Choroid plexus epithelial cell (primary cell): ENCODE data around the gene MRTFA.

Source experiments
- DNase-seq: peaks from one replicate; pipeline ENCODE4 v3.0.0-alpha.2; 2010; ENCODE audit warnings: low read depth
- H3K4me3 ChIP-seq: 2 replicates; pipeline ENCODE4 v1.5.1; 2011; ENCODE audit warnings: low read depth, mild to moderate bottlenecking, control low read depth, low read length, moderate library complexity
- TF ChIP-seq, protein P1 (sequence below): conservative IDR thresholded peaks from 2 replicates; pipeline ENCODE4 v1.5.1; 2011; ENCODE audit warnings: low read depth, mild to moderate bottlenecking, control low read depth, inconsistent platforms, low read length, moderate library complexity

MRTFA gene

DNA sequence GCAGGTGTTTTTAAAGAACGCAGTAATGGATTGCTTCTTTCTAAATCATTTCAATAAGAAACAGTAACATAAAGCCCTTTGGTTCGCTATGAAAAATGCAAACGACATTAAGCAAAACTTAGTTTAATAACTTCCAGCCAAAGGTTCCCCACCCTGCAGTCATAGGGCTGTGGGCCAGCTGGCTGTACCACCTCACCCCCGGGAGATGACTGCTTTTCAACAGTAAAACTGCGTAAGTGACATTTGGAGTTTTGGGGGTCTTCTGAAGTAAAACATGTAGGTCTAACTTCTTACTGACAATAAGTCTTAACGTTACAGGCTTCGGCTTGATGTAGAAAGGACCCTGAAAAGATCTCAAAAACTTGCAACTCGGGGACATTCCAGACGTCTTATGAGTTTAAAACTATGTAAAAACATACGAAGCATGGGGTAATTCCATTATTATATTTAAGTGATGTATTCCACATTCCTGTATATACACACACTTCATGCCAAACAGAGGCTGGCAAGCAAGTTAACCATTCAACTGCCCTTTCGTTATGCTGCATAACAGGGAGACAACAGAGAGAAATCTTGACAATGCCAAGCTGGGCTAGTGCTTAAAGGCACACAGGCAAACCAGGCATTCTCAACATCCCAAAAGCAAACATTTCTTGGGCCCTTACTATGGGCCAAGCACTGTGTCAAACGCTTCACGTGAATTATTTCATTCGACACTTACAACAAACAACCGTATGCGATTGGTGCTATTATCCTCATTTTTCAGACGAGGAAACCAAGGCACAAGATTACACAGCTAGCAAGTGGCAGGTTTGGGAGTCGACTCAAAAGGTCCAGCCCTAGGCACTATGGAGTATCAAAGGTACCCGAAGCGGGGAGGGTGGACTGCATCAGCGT is 1.2 kb downstream of the MRTFA start:
- DNase-seq = peak; percentile 48
- TF ChIP-seq, protein P1, sequence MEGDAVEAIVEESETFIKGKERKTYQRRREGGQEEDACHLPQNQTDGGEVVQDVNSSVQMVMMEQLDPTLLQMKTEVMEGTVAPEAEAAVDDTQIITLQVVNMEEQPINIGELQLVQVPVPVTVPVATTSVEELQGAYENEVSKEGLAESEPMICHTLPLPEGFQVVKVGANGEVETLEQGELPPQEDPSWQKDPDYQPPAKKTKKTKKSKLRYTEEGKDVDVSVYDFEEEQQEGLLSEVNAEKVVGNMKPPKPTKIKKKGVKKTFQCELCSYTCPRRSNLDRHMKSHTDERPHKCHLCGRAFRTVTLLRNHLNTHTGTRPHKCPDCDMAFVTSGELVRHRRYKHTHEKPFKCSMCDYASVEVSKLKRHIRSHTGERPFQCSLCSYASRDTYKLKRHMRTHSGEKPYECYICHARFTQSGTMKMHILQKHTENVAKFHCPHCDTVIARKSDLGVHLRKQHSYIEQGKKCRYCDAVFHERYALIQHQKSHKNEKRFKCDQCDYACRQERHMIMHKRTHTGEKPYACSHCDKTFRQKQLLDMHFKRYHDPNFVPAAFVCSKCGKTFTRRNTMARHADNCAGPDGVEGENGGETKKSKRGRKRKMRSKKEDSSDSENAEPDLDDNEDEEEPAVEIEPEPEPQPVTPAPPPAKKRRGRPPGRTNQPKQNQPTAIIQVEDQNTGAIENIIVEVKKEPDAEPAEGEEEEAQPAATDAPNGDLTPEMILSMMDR = no peak

DNA sequence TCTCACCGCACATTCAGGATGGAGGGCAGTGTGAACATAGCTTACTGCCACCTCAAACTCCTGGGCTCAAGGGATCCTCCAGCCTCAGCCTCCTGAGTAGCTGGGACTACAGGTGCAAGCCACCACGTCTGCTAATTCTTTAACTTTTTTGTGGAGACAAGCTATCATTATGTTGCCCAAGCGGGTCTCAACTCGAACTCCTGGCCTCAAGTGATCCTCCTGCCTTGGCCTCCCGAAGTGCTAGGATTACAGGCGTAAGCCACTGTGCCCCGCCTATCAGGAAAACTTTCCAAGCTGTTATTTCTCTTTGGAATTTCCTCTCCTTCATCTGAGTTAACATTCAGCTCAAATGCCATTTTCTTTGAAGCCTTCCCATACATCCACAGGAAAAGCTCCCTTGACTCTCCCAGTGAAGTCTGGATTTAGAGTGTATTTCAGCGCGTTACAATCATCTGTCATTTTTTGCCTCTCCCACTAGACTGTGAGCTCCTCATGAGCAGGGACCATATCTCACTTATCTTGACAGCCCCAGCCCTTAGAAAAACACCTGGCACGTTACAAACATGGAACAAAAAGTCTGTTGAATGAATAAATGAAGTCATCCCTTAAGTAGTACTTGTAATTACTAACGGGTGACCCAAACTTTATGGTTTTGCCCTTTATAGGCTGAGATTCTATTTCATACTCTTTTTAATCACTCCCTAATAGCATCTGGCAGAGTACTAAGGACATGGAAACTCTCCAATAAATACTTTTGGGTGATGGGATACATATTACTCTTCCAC is 2.2 kb downstream of the MRTFA start:
- no peak for DNase-seq
- H3K4me3 ChIP-seq = no peak overlapping the region
- TF ChIP-seq, protein P1 = no peak

More for the DNA sequence above, 1.2 kb downstream of the MRTFA start:
- H3K4me3 ChIP-seq = peak overlapping the region; percentile 96

DNA sequence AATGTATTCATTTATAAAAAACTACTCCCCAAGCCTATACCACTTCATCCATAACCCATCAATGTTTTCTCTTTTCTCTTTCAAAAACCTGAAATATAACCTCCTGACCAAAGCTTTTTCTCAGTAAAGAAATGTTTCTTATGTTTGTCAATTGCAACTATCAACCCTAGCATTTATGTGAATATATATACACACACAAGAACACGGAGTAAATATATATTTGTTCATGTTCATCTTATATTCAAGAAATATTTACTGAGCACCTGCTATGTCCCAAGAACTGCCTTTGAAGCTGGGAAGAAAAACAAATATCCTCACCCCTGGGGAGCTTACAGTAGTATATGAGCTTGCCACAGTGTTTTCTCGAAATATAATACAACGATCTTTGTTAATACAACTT is 3.5 kb downstream of the MRTFA start:
- TF ChIP-seq, protein P1 = no peak
- no peak for DNase-seq
- no peak overlapping the region for H3K4me3 ChIP-seq

DNA sequence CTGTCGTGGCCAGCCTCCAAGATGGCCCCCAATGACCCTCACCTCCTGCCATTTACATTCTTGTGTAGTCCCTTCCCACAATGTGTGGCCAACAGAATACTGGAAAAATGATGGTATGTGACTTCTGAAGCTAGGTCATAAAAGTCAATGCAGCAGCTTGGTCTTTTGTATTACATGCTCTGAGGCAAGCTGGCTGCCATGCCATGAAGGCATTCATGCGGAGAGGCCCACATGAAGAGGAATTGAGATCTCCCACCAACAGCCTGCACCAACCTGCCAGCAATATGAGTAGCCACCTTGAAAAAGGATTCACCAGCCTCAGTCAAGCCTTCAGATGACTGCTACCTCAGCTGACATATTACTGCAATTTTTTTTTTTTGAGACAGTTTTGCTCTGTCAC is 4.6 kb downstream of the MRTFA start:
- DNase-seq = no peak
- H3K4me3 ChIP-seq = no peak overlapping the region
- TF ChIP-seq, protein P1 = no peak

DNA sequence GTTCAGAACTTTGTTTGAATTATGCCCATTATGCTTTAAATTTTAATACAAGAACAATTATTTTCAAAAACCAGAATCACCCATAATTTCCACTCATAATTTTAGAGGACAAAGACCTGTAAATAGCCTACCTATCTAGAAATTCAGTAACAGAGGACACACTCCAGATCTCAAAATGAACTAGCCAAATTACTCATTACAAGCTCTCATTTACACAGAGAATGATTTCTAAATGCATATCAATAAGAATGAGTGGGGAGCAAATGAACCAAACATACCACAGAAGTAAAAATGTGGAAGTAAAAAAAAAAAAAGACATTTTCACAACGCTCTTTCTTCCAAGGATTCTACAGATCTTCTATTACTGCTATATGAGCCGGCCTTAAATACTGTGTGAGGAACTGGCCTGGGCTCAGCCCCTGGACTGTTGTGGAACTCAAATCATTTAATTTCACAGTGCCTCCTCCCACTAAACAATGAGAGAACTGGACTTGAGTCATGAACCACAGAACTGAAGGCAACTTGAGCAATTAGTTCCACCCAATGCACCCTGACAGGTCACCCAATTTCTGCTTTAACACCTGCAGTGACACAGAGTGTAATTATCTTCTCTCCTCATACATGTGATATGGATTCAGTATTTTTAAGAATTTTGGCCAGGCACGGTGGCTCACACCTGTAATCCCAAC is 8.0 kb downstream of the MRTFA start:
- H3K4me3 ChIP-seq = no peak overlapping the region
- DNase-seq = peak; percentile 28
- TF ChIP-seq, protein P1 = no peak

DNA sequence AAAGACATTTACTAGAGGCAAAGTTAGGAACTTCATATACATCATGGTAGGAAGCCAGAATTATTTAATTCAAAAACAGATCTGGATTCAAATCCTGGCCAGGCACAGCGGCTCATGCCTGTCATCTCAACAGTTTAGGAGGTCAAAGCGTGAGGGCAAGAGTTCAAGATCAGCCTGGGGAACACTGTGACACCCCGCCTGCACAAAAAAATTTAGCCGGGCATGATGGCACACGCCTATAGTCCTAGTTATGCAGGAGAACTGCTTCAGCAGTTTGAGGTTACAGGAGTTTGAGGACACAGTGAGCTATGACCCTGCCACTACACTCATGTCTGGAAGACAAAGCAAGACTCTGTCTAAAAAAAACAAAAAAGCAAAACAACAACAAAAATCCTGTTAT is 8.9 kb downstream of the MRTFA start:
- TF ChIP-seq, protein P1 = no peak
- H3K4me3 ChIP-seq = no peak overlapping the region
- no peak for DNase-seq
